Measurements from ENCODE around the gene IQCB1. TPM values are rescaled to one million over a fixed set of nuclear protein-coding genes. Genes with fewer than 3 reads are reported as not detected.
"Not testable (repeated sequence)": the region's sequence is repeated elsewhere in the genome, so short reads cannot be mapped to it uniquely, and the experiment has no call there.

The IQCB1 gene
- total RNA-seq, 1 donor from 2014 or later, result 12.3 TPM

- intact Hi-C loops (cut with DNase I), result no loop called here
These were observed 40.4 kb downstream of the IQCB1 start for GRCh38 chr3:121794264-121794983.

DNA sequence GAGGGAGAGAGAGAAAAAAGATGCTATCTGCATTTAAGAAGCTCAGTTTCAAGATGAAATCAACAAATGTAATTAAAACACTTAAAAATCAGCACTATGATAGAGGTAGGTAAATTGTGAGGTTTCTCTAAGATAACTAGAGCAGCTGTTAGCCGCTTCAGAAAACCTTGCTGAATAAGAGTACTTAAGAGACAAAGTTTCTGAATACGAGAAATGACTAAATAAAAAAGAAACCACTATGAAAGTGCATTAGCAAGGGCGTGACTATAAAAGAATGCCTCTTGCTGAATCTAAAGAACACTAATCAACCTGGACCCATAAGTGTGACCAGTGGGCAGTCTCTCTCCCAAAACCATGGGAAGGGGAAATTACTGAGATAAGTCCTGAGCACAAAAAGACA, 41.8 kb downstream of the IQCB1 start:
- H3K27me3 ChIP-seq, result no peaks in the 10 kb centered on the region
- no peak for DNase-seq (ENCODE audit: extremely low spot score in 2 of 2)
- no peaks in the 10 kb centered on the region for H3K9me3 ChIP-seq
- H3K4me3 ChIP-seq, result no peak overlapping the region
- H3K4me1 ChIP-seq, result no peaks in the 10 kb centered on the region
- intact Hi-C loops (cut with DNase I), result no loop called here
- no peak for TF ChIP-seq POLR2AphosphoS5 (IDR thresholded peaks at IDR 0.05; ENCODE audit: insufficient read depth in 1 of 2, low read depth in 1 of 2)
- no peak for TF ChIP-seq CTCF (IDR thresholded peaks at IDR 0.05)
- TF ChIP-seq POLR2A (IDR thresholded peaks at IDR 0.05), result no peak
- H3K27ac ChIP-seq, result no peak overlapping the region
- H3K36me3 ChIP-seq, result peaks cover 0 to 23% of the 10 kb centered on the region in 2 donors

More at GRCh38 chr3:121794264-121794983, 40.4 kb downstream of the IQCB1 start:
- Histone ChIP-seq H3K36me3 (peaks cover 0 to 9% of the 10 kb centered on the region in 2 donors), H3K9me3 (no peaks in the 10 kb centered on the region), H3K27ac (no peak overlapping the region), H3K27me3 (no peaks in the 10 kb centered on the region), H3K4me1 (no peaks in the 10 kb centered on the region), H3K4me3 (no peak overlapping the region)
- no peak for DNase-seq (ENCODE audit: extremely low spot score in 2 of 2)
- TF ChIP-seq POLR2A (IDR thresholded peaks at IDR 0.05) (no peak), POLR2AphosphoS5 (IDR thresholded peaks at IDR 0.05; ENCODE audit: insufficient read depth in 1 of 2, low read depth in 1 of 2) (no peak), CTCF (IDR thresholded peaks at IDR 0.05) (no peak)

GRCh38 chr3:121786485-121786884, 48.4 kb downstream of the IQCB1 start:
- Histone ChIP-seq H3K36me3 (peaks cover 0 to 56% of the 10 kb centered on the region in 2 donors), H3K4me3 (no peak overlapping the region), H3K27me3 (no peaks in the 10 kb centered on the region), H3K4me1 (no peaks in the 10 kb centered on the region), H3K27ac (no peak overlapping the region), H3K9me3 (no peaks in the 10 kb centered on the region)
- TF ChIP-seq CTCF (IDR thresholded peaks at IDR 0.05) (no peak), POLR2A (IDR thresholded peaks at IDR 0.05) (no peak), POLR2AphosphoS5 (IDR thresholded peaks at IDR 0.05; ENCODE audit: insufficient read depth in 1 of 2, low read depth in 1 of 2) (no peak)
- DNase-seq (ENCODE audit: extremely low spot score in 2 of 2), result no peak
- intact Hi-C loops (cut with DNase I), result no loop called here

DNA sequence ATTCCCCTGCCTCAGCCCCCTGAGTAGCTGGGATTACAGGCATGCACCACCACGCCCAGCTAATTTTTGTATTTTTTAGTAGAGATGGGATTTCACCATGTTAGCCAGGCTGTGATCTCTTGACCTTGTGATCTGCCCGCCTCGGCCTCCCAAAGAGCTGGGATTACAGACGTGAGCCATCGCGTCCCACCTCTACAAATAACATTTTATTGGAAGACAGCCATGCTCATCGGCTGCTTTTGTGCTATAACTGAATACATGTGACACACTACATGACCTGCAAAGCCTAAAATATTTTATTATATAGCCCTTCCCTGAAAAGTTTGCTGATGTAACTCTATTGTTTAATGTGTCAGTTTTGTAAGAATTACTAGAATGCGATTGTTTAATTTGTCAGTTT, 52.1 kb downstream of the IQCB1 start:
- H3K4me1 ChIP-seq; intact Hi-C loops (cut with DNase I); H3K4me3 ChIP-seq; H3K27me3 ChIP-seq; H3K9me3 ChIP-seq; DNase-seq (ENCODE audit: extremely low spot score in 2 of 2); H3K27ac ChIP-seq: not testable (repeated sequence)
- peaks cover 0 to 58% of the 10 kb centered on the region in 2 donors for H3K36me3 ChIP-seq

DNA sequence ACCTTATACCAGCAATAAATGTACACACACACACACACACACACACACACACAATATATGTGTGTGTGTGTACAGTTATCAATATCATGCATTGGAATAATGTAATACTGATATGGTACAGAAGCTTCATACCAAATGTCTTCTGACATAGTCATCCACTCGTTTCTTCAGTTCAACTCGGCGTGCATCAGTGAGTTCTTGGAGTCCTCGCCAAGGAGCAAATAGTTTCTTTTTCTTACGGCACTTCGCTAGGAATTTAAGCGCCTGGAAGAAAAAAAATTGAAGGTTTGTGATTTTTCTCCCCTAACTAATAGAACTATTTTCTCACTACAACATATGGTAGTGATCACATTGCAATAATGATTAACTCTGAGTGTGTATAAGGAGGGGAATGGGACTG, 53.2 kb downstream of the IQCB1 start:
- Histone ChIP-seq H3K4me3 (no peak overlapping the region), H3K4me1 (no peaks in the 10 kb centered on the region), H3K27me3 (no peaks in the 10 kb centered on the region), H3K27ac (no peak overlapping the region), H3K36me3 (peaks cover 0 to 48% of the 10 kb centered on the region in 2 donors), H3K9me3 (no peaks in the 10 kb centered on the region)
- no peak for TF ChIP-seq CTCF (IDR thresholded peaks at IDR 0.05)
- no peak for TF ChIP-seq POLR2AphosphoS5 (IDR thresholded peaks at IDR 0.05; ENCODE audit: insufficient read depth in 1 of 2, low read depth in 1 of 2)
- no peak for TF ChIP-seq POLR2A (IDR thresholded peaks at IDR 0.05)
- DNase-seq (ENCODE audit: extremely low spot score in 2 of 2), result no peak
- intact Hi-C loops (cut with DNase I), result no loop called here

DNA sequence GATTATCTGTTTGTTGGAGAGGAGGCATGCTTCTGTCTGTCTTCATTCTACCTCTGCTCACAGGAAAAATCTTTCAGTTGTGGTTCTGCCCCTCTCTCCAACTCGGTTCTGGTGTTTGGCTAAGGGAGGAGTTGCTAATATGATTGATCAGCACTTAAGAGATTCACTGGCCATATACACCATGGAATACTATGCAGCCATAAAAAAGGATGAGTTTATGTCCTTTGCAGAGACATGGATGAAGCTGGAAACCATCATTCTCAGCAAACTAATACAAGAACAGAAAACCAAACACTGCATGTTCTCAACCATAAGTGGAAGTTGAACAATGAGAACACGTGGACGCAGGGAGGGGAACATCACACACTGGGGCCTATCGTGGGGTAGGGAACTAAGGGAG, 59.8 kb downstream of the IQCB1 start:
- H3K4me3 ChIP-seq; H3K27me3 ChIP-seq; H3K4me1 ChIP-seq; intact Hi-C loops (cut with DNase I); DNase-seq (ENCODE audit: extremely low spot score in 2 of 2); H3K9me3 ChIP-seq; H3K27ac ChIP-seq: not testable (repeated sequence)
- H3K36me3 ChIP-seq, result peaks cover 0 to 44% of the 10 kb centered on the region in 2 donors
